Stimulated activated CD8-positive, alpha-beta memory T cell treated with anti-CD3 and anti-CD28 coated beads, Interleukin-15, amount 100 ng/mL, for 4 hours (primary cell): ENCODE measurements around the gene UBA52.
"Not testable (repeated sequence)": the region's sequence is repeated elsewhere in the genome, so short reads cannot be mapped to it uniquely, and the experiment has no call there.

Experiments
- DNase-seq, 2 donors: peaks; one replicate each; pipeline ENCODE4 v3.0.0-alpha.2; 2020; ENCODE audit warnings: low read depth in 2 of 2

Gene UBA52

DNA sequence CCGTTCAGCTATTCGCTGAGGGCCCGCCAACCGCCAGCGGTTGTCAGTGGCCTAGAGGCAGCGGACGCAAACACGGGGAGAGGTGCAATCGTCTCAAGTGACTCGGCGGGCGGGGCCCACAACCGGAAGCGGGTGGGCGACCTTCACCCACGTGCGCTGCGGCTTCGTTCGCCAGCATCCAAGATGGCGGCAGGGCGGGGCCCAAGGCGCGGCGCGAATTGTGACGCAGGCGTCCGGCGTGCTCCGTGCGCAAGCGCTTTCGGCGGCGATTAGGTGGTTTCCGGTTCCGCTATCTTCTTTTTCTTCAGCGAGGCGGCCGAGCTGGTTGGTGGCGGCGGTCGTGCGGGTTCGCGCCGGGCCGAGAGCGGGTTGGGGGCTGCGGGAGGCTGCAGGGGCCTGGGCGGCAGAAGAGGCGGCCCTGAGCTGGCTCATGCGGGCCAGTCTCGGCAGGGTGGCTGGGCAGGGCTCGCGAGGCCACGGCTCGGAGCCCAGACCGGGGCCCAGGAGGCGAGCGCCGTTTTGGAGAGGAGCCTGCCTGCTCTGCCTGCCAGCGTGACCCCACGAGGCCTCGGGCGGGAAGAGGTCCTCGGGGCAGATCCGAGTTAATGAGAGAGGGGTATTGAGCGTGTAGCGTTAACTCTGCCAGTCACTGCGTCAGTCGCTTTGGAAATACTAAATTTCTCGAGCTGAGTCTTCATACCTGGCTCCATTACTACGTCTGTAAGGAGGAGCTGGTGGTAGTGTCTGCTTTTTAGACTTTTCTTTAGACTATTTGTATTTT is at the start of gene UBA52:
UBA52 (plus strand) TSS at position 294 of the 781 bp plus-strand sequence. CDS start 1,444 bp downstream, outside the sequence.
- DNase-seq, result peak; percentile 96 to 98

DNA sequence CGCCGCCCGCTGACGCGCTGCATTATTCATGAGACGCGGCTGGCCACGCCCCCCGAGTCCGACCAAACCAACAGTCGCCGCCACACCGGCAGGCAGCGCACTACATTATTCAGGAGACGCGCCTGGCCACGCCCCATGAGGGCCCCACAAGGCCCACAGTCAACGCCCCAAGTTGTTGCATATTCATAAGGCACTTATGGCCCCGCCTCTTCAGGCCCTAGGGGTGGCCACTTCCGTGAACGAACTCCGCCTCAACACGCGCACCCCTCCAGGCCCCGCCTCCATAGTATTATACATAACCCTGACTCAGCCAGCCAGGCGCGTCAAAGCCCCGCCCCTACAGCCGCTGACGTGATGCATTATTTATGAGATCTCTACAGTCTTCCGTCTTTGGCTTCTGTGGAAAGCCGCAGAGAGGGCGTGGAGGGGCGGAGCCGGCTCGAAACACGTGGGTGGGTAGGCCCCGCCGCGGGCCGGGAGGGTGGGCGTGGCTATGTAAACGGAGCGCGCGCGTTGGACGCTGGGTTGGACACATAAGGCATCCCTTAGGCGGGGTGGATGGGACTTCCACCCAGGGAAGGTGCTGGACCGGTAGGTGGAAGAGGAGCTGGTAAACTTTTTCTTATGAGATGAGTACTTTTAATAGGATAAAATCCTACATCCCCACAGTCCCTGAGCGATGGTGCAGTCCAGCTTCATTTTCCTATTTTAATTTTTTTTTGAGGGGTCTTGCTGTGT is 49.4 kb upstream of the UBA52 start:
- peak; percentile 100 for DNase-seq

DNA sequence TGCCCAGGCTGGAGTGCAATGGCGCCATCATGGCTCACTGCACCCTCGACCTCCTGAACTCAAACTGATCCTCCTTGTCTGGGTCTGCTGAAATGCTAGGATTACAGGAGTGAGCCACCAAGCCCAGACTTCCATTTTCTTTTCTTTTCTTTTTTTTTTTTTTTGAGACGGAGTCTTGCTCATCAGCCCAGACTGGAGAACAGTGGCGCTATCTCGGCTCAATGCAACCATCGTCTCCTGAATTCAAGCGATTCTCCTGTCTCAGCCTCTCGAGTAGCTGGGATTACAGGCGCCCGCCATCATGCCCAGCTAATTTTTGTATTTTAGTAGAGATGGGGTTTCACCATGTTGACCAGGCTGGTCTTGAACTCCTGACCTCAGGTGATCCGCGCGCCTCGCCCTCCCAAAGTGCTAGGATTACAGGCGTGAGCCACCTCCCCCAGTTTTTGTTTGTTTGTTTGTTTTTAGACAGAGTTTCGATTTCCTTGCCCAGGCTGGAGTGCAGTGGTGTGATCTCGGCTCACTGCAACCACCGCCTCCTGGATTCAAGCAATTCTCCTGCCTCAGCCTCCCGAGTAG is 48.7 kb upstream of the UBA52 start:
- not testable (repeated sequence) for DNase-seq

DNA sequence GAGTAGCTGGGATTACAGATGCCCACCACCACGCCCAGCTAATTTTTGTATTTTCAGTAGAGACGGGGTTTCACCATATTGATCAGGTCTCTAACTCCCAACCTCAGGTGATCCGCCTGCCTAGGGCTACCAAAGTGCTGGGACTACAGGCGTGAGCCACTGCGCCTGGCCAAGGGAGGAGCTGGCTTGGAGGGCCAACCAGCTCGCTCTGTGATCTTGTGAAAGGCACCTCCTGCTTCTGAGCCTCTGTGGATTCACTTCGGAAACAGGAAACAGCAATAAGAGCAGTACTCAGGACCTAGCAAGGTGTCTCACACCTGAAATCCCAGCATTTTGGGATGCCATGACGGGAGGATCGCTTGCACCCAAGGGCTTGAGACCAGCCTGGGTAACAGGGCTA is 47.8 kb upstream of the UBA52 start:
- no peak for DNase-seq

DNA sequence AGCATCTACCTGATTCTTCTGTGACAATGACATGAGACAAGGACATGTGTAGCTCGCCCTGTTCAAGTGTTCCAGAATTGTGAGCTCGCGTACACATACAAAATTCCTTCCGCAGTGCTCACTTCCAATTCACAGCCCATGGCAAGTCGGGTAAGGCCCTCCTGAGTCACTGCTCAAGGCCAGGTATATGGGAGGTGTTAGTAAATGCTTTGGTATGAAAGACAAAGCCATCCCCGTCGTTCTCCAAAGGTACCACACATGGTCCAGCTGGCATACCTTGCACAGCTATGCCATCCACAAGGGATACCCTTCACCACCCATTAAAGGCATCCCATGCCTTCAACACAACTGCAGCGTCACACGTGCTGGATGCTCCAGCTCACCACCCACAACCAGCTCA is 45.3 kb upstream of the UBA52 start:
- DNase-seq, result no peak

DNA sequence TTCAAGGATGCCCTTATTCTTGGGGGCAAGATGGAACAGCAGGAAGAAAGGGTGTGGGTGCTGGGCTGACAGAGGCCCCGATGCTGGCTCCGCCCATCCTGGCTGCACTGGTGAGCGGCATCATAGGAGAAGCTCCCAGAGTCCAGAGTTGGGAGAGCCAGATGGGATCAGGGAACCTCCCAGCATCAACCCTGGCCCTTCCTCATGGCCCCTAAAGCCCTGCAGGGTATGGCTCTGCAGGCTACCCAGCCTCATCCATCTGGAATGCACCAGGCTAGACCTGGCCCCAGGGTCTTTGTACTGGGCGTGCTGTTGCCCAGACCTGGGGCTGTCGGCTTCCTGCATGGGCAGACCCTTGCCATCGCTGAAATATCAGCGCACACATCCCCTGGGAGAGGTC is 41.9 kb upstream of the UBA52 start:
- no peak for DNase-seq

DNA sequence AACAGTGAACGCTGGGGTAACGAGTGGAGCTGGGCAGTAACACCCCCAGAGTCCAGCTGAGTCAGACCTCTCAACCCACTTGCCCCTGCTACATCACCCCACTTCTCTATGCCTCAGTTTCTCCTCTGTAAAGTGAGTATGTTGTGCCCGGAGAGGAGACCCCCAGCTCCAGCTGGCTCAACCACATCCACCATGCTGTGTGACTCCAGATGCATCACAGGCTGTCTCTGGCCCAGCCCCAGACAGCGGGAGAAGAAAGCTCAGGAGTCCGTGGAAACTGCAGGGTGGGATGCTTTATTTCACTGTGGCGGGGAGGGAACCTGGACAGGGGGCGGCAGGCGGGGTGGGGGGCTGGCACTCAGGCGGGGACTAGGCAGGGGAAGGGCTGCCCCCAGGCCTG is 40.2 kb upstream of the UBA52 start:
- DNase-seq, result no peak

DNA sequence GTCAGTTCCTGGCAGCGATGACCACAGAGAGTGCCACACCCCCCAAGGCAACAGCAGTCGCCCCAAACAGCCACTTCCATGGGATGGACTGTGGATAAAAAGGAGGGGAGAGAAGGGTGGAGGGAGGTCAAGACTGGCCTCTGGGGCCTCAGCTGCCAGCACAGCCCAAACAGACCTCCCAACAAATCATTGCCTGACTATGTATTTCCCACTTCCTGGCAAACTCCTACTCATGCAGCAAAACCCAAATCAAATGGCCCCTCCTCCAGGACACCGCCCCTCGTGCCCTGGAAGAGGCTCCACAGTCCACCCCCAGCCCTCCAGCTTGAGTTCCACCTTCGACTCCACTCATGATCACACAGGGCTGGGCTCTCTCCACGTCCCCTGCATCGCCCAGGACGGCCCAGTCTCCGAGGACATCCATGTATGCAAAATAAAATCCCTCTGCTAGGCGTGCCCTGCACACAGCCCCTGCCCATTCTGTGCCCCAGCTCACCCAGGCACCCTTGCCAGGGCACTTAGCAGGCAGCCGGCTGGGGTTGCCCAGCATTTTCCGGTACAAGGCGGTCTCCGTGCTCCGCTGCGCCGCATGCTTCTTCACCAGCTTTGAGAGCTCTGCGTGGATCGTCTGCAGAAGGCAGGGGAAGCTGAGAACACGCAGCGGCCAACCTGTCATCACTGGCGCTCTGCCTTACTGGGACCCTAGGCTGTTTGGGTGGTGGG is 39.3 kb upstream of the UBA52 start:
- no peak for DNase-seq

DNA sequence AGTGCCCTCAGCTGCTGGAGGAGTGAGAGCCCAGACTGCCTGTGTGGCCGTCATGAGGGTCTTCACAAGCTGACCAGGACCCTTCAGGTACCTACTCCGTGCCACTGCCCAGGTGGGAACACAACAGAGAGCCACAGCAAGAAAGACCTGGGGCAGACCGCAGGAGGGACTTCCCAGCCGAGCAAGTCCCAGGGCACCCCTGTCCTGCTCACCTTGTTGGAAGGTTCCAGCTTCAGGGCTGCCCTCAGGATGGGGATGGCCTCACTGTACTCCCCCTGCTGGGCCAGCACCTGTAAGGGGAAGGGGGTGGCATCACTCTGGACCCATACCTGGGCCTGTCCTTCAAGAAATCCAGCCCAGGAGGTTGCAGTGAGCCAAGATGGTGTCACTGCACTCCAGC is 38.6 kb upstream of the UBA52 start:
- no peak for DNase-seq

DNA sequence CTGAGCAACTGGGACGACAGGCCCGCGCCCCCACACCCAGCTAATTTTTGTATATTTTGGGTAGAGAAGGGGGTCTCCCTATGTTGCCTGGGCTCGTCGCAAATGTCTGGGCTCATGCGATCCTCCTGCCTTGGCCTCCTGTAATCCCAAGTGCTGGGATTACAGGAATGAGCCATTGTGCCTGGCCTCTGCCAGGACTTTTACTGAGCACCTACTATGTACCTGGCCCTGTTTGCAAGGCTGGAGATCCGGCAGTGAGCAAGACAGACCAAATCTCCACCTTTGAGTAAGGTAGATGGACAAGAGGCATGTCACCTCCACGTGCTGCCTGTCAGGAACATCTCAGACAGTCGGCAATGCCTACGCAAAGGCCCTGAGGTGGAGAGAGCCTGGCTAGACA is 35.2 kb upstream of the UBA52 start:
- no peak for DNase-seq

DNA sequence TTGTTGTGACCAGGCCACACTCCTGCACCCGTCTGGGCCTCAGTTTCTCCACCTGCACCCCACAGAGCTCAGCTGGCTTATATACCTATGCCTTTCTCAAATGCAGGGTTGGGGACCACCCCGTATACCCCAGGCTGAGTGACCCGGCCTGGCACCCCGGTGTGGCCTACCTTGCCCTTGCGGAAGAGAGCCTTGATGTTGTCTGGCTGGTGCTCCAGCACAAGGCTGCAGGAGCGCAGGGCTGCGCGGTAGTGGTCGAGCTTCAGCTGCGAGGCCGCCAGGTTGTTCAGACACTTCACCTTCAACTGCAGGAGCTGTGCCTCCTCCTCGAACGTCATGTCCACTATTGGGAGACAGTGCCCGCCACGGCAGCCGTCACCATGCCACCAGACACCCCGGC is 34.2 kb upstream of the UBA52 start:
- no peak for DNase-seq

DNA sequence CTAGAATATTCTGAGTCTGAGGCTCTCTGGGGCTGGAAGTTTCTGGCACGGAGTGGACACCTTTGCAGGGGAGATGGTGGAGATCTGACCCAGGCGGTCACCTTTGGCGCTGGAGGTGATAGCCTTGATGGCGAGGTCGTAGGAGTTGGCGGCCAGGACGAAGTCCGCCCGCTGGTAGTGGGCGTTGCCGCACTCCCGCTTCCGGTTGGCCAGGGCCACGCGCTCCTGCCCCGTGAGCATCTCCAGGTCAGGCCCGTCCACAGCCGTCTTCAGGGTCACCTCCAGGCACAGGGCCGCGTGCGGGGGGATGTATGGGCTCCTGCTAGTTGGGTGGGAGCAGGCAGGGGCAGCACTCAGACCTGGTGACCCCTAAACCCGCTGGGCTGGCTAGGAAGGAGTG is 33.5 kb upstream of the UBA52 start:
- DNase-seq, result no peak

DNA sequence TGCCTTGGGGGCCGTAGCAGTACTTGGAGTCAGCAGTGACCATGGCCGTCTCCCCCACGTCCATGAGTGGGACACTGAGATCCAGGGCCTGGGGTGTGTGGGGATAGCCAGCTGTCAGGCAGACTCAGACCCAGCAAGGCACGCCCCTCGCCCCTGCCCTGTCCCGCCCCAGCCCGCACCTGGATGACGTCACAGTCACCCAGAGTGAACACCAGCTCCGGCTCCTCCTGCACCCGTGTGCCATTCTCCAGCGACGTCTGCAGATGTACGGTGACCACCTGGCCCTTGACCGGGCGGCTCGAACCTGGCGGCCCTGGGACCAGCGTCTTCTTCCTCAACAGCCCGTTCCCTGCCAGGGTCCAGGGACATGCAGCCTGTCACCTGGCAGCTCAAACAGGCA is 32.3 kb upstream of the UBA52 start:
- no peak for DNase-seq

DNA sequence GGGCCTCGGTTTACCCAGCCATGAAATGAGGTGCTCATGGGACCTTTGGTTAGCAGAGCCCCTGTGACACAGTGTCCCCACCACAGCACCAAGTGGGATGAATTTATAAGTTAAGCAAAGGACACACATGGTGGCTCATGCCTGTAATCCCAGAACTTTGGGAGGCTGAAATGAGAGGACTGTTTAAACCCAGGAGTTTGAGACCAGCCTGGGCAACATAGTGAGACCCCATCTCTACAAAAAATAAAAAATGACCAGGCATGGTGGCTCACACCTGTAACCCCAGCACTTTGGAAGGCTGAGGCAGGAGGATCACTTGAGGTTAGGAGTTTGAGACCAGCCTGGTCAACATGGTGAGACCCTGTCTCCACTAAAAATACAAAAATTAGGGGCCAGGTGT is 31.5 kb upstream of the UBA52 start:
- DNase-seq, result not testable (repeated sequence)

DNA sequence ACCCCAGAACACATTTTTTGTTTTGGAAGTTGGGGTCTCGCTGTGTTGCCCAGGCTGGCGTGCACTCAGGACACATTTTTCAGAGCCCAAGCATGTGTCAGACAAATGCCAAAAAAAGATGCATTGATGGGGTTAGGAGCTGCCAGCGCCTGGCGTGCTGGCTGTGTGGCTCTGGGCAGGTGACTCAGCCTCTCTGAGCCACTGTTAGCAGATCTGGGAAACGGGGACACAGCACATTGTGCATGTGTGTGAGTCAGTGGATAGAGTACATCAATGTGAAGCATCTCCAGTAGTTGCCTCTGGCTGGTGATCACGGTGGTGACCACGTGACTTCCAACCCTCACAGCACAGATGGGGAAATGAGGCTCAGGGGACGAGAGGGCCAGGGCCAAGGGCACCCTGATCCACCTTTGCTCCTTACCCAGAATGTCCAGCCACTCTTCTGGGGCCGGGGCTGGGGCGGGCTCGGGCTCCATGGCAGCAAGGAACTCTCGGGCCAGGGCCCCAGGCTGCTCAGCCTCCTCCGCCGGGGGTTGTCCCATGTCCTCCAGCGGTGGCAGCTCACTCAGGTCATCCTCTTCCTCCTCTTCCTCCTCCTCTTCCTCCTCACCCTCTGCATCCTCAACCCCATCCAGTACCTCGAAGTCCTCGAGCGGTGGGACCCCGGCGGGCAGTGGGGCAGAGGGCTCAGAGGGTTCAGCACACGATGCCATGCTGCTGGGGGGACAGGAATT is 30.2 kb upstream of the UBA52 start:
- no peak for DNase-seq

DNA sequence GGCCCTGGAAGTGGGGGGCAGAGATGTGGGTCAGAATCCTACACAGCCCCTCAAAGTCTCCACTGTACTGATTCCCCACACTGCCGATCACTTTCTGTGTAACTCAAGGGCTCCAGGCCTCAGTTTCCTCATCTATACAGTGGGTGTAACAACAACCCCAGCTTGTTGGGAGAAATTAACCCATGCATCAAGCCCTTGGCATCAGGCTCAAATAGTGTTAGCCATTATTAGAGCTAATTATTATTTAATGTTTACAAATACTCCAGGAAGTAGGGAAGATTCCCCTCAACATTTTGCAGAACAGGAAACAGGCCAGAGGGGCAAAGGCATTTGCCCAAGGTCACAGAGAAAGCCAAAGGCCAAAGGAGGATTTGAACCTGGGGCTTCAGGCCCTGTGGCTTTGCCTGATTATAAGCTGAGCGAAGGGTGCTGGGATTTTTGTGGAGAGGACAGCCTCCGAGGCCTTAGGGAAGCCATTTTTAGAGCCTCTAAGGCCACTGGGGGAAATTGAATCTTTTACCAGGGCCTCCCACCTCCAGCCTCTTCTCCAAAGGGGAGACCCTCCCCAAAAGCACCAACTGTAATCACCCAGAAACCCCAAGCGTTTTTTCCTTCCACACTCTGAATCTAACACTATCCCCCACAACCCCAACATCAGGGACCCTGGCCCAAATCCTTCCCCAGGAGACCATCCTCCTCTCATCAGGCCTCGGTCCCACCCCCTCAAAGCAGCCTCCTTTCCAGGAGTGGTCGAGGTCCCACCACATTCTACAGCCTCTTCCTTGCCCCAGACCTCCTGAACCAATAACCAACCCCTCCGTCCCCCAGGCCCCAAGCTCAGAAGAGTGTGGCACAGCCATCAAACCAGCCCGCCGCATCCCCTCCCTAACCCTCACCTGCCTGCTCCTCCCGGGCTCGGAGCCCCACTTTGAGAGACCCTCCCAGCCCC is 29.4 kb upstream of the UBA52 start:
- DNase-seq, result no peak

DNA sequence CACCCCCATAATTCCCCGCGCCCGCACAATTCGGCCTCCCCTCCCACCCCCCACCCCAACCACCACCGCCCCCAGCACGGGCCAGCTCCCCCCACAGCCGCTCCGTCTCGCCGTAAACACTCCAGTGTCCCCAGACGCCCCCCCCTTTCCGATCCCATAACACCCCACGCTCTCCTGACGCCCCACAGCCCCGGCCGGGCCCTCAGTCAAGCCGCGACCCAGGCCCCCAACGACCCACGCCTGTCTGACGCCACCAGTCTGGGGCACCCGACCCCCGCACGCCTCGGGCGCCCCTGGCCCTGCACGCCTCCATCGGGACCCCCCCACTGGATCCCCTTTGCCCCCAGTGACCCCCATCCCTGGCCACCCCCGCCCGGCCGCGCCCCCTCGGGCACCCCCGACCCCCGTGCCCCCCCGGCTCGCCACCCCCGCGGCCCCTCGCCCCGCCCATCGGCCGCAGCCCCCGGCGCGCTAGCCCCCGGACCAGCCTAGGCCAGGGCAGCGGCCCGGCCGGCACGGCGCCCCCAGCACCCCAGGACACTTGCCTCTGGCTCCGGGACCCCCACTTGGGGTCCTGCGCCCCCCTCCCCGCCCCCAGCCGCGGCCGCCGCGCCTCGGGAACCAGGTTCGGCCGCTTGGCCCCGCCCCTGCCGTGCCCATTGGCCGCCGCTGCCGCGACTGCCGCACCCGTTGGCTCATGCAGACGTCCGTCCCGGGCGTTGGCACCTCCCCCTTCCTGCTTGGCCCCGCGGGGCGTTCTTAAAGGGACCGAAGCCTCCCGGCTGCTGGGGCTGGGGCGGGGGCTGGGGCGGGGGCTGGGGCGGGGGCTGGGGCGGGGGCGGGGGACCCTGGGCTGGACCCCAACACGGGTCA is 28.5 kb upstream of the UBA52 start, which contains the start of gene FKBP8:
FKBP8 (minus strand) TSS at position 633 of the 873 bp plus-strand sequence. CDS start 1,603 bp downstream, outside the sequence.
- peak; percentile 88 for DNase-seq

DNA sequence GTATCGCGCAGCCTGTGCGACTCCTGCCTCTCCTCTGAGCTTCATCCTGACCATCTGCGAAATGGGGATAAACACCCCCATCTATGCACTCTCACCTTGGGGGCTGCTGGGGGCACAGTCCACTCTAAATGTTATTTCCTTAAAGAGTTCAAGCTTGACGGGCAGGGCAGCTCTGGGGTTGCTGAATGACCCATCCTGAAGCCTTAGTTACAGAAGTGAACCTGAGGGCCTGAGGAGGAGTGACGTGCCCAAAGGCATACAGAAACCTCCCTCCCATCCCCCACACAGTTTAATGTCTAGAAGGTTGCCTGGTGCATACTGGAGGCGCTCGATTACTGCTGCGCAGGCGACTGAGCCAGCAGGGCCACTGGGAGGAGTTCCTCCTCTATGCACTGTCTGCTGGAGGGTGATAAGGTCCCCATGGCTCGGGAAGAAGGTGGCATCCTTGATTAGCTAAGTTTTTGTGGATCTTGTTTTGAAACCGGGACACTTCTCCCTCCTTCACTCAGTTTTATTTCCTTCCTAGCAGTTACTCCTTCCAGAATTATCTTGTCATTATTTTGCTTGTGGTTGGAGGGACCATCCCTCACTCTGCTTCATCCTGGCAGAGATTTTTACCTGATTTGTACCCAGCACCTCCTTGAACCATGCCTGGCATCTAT is 27.7 kb upstream of the UBA52 start:
- peak; percentile 24 to 34 for DNase-seq

DNA sequence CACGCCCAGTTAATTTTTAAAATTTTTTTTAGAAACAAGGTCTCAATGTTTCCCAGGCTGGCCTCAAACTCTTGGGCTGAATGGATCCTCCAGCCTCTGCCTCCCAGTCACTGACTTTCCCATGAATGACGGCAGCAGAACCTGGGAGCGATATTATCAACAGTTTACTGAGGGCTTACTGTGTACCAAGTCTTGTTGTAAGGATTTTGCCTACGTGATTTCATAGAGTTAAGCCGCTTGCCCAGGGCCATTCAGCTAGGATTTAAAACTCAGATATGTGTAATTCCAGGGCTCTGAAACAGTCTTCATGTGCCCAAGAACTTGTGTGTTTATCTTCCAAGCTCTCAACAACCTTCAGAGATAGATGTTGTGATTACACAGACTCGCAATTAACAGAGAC is 20.0 kb upstream of the UBA52 start:
- DNase-seq, result no peak
